Kidney capillary endothelial cell (primary cell): ENCODE measurements around the gene RGS16.

ENCODE experiments used
- DNase-seq: peaks from one replicate; pipeline ENCODE4 v3.0.0-alpha.2; 2018; ENCODE audit warnings: low spot score

RGS16 gene

GRCh38 chr1:182580736-182581135 lies 23.5 kb downstream of the RGS16 start:
- no peak for DNase-seq

GRCh38 chr1:182575540-182576149 lies 28.5 kb downstream of the RGS16 start:
- no peak for DNase-seq

GRCh38 chr1:182574156-182574555 lies 30.0 kb downstream of the RGS16 start:
- DNase-seq = no peak

GRCh38 chr1:182570611-182570970 lies 33.6 kb downstream of the RGS16 start:
- no peak for DNase-seq

GRCh38 chr1:182569939-182570610 lies 34.1 kb downstream of the RGS16 start:
- no peak for DNase-seq

GRCh38 chr1:182568647-182569284 lies 35.4 kb downstream of the RGS16 start:
- DNase-seq = no peak

GRCh38 chr1:182567629-182568028 lies 36.6 kb downstream of the RGS16 start:
- no peak for DNase-seq

- DNase-seq = no peak
These were observed 38.7 kb downstream of the RGS16 start for GRCh38 chr1:182565537-182565936.

- DNase-seq = no peak
These were observed 39.7 kb downstream of the RGS16 start for GRCh38 chr1:182564406-182565004.

- DNase-seq = no peak
These were observed 41.1 kb downstream of the RGS16 start for GRCh38 chr1:182563095-182563494.

GRCh38 chr1:182561456-182561855 lies 42.7 kb downstream of the RGS16 start:
- no peak for DNase-seq

GRCh38 chr1:182560392-182560984 lies 43.7 kb downstream of the RGS16 start:
- no peak for DNase-seq

- peak; percentile 12 for DNase-seq
These were observed 47.9 kb downstream of the RGS16 start for GRCh38 chr1:182556279-182556678.

- no peak for DNase-seq
These were observed 48.7 kb downstream of the RGS16 start for GRCh38 chr1:182555493-182555892.

GRCh38 chr1:182552527-182552926 lies 51.7 kb downstream of the RGS16 start:
- no peak for DNase-seq

GRCh38 chr1:182549811-182550210 lies 54.4 kb downstream of the RGS16 start:
- no peak for DNase-seq

- DNase-seq = no peak
These were observed 54.8 kb downstream of the RGS16 start for GRCh38 chr1:182549346-182549745.
